Parathyroid adenoma (tissue), 2 donors: ENCODE data around the gene ROM1.

Source experiments
- H2AFZ ChIP-seq: fragments of 300-600 bp; sonication (generic); one replicate; pipeline ENCODE4 v1.7.0; 2017; ENCODE audit warnings: antibody characterized with exemption, mild to moderate bottlenecking
- H3K27ac ChIP-seq: fragments of 300-600 bp; sonication (generic); one replicate; pipeline ENCODE4 v1.7.0; 2017
- H3K27me3 ChIP-seq: fragments of 300-600 bp; sonication (generic); one replicate; pipeline ENCODE4 v1.7.0; 2017; ENCODE audit warnings: low read length; ENCODE audit not compliant: control insufficient read depth, insufficient read depth
- H3K36me3 ChIP-seq: fragments of 300-600 bp; sonication (generic); one replicate; pipeline ENCODE4 v1.7.0; 2017; ENCODE audit warnings: low read length; ENCODE audit not compliant: control insufficient read depth, insufficient read depth
- H3K4me1 ChIP-seq: fragments of 300-600 bp; sonication (generic); one replicate; pipeline ENCODE4 v1.7.0; 2017; ENCODE audit warnings: control low read depth
- H3K4me2 ChIP-seq: fragments of 300-600 bp; sonication (generic); one replicate; pipeline ENCODE4 v1.7.0; 2017; ENCODE audit warnings: low read length
- H3K4me3 ChIP-seq: fragments of 300-600 bp; sonication (generic); one replicate; pipeline ENCODE4 v1.7.0; 2017; ENCODE audit warnings: low read depth, low read length
- H3K79me2 ChIP-seq: fragments of 300-600 bp; sonication (generic); one replicate; pipeline ENCODE4 v1.7.0; 2017; ENCODE audit warnings: control low read depth
- H3K9ac ChIP-seq: fragments of 300-600 bp; sonication (generic); one replicate; pipeline ENCODE4 v1.7.0; 2017; ENCODE audit warnings: mild to moderate bottlenecking
- H3K9me3 ChIP-seq: fragments of 300-600 bp; sonication (generic); one replicate; pipeline ENCODE4 v1.7.0; 2017; ENCODE audit warnings: low read length; ENCODE audit not compliant: control insufficient read depth
- CTCF ChIP-seq: fragments of 300-600 bp; sonication (generic); IDR thresholded peaks from one replicate; pipeline ENCODE4 v1.7.0; 2017; ENCODE audit warnings: antibody characterized with exemption, mild to moderate bottlenecking
- donor health status: primary hyperparathyroidism.

Gene ROM1

GRCh38 chr11:62607714-62608113 lies 5.3 kb upstream of the ROM1 start:
- Histone ChIP-seq H2AFZ (no peak overlapping the region), H3K36me3 (no peaks in the 10 kb centered on the region), H3K27me3 (no peaks in the 10 kb centered on the region), H3K4me2 (no peak overlapping the region), H3K9me3 (no peaks in the 10 kb centered on the region), H3K9ac (no peak overlapping the region), H3K4me3 (no peak overlapping the region), H3K4me1 (no peaks in the 10 kb centered on the region), H3K79me2 (no peaks in the 10 kb centered on the region), H3K27ac (no peak overlapping the region)
- TF ChIP-seq CTCF, result no peak

GRCh38 chr11:62608776-62609175 lies 4.3 kb upstream of the ROM1 start:
- no peaks in the 10 kb centered on the region for H3K79me2 ChIP-seq
- H3K9me3 ChIP-seq, result no peaks in the 10 kb centered on the region
- no peaks in the 10 kb centered on the region for H3K27me3 ChIP-seq
- no peaks in the 10 kb centered on the region for H3K4me1 ChIP-seq
- H3K4me2 ChIP-seq, result no peak overlapping the region
- no peak overlapping the region for H2AFZ ChIP-seq
- no peak overlapping the region for H3K9ac ChIP-seq
- H3K36me3 ChIP-seq, result no peaks in the 10 kb centered on the region
- H3K4me3 ChIP-seq, result no peak overlapping the region
- TF ChIP-seq CTCF, result no peak
- H3K27ac ChIP-seq, result no peak overlapping the region

DNA sequence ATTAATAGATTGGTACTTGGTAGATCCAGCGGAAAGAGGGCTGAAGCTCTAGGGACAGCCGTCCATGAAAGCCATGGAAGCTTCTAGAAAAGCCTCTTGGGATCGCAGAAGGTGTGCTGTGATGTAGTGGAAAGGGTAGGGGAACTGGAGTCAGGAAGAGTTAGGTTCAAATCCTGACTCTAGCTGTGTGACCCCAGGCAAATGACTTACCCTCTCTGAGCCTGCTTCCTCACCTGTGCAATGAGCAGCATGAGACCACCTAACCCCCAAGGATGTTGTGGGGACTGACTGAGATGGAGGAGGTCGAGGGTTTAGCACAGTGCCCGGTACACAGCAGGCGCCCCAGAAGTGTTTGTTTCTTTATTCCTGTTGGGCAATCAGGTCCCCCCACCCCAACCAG lies 2.7 kb upstream of the ROM1 start:
- H3K27ac ChIP-seq, result no peak overlapping the region

GRCh38 chr11:62610814-62611704 lies 2.0 kb upstream of the ROM1 start:
- H3K4me3 ChIP-seq, result peak overlapping the region; percentile 63
- no peaks in the 10 kb centered on the region for H3K79me2 ChIP-seq
- H3K4me2 ChIP-seq, result peak overlapping the region; percentile 73
- H3K27ac ChIP-seq, result peak overlapping the region; percentile 83
- peak overlapping the region; percentile 73 for H2AFZ ChIP-seq
- H3K9me3 ChIP-seq, result no peaks in the 10 kb centered on the region
- no peaks in the 10 kb centered on the region for H3K36me3 ChIP-seq
- no peaks in the 10 kb centered on the region for H3K27me3 ChIP-seq
- no peaks in the 10 kb centered on the region for H3K4me1 ChIP-seq
- H3K9ac ChIP-seq, result no peak overlapping the region
- TF ChIP-seq CTCF, result no peak

More for the DNA sequence above, 2.7 kb upstream of the ROM1 start:
- H3K36me3 ChIP-seq, result no peaks in the 10 kb centered on the region
- no peak overlapping the region for H3K9ac ChIP-seq
- no peak overlapping the region for H3K4me3 ChIP-seq
- no peaks in the 10 kb centered on the region for H3K79me2 ChIP-seq
- no peaks in the 10 kb centered on the region for H3K27me3 ChIP-seq
- no peak for TF ChIP-seq CTCF
- H2AFZ ChIP-seq, result no peak overlapping the region
- no peaks in the 10 kb centered on the region for H3K4me1 ChIP-seq
- no peak overlapping the region for H3K4me2 ChIP-seq
- no peaks in the 10 kb centered on the region for H3K9me3 ChIP-seq
